KG1 (cell line): ENCODE results near the gene TPRN.

ENCODE experiments used
- DNase-seq: peaks from one replicate; lab custom pipeline; 2025; lab: John Stamatoyannopoulos, UW

Gene TPRN

DNA sequence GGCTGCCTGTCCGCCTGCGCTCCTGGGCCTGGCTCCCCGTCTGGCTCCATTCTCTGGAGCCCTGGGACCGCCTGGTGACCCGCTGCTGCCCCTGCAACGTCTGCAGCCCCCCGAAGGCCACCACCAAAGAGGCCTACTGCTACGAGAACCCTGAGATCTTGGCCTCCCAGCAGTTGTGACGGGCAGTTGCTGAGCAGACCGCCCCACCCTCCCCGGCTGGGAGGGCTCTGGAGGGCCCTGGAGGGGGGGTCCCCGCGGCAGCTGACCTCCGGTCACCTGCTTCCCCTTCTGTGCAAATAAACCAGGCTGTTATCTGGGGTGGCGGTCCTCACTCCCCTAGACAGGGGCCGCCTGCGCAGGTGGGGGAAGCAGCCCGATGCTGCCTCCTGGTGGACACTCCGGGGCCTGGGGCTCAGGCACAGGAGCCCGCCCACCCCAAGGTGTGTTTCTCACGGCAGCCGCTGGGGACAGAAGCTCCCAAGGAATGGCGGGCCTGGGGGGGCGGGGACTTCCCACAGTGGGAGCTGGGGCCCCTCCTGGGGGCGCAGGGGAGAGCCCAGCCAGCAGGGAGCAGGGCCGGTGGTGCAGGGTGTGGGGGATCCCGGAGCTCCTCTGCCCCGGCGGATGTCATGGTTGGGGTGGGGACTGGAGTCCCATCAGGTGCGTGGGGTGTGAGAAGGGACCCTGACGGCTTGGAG is 35.8 kb upstream of the TPRN start:
- peak; percentile 30 for DNase-seq

DNA sequence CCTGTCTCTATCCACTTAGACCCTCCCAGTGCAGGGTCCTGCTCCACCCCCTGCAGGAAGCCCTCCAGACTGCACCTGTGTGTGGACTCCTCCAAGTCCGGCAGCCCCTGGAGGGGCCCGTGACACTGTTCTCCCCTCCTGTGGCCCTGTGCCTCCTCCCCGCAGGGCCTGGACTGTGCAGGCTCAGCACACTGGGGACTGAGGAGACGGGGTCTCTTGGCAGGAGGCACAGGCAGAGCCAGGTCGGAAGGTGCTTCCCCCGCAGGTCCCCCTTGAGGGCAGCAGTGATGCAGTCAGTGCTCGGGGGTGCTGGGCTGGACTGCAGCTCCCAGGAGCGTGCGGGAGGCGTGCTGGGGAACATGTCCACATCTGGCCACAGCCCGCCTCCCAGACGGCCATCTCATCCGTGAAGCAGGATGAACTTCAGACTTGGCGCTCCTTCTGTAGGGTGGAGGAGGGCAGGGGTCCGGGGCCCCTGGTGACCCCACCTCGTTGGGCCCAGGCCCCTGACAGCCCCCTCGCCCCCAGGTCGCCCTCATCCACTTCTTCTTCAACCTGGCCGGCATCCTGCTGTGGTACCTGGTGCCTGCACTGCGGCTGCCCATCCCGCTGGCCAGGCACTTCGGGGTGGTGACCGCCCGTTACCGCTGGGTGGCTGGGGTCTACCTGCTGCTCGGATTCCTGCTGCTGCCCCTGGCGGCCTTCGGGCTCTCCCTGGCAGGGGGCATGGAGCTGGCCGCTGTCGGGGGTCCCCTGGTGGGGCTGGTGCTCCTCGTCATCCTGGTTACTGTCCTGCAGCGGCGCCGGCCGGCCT is 35.1 kb upstream of the TPRN start:
- no peak for DNase-seq

- no peak for DNase-seq
Measured at GRCh38 chr9:137234758-137235423, 34.4 kb upstream of the TPRN start.

DNA sequence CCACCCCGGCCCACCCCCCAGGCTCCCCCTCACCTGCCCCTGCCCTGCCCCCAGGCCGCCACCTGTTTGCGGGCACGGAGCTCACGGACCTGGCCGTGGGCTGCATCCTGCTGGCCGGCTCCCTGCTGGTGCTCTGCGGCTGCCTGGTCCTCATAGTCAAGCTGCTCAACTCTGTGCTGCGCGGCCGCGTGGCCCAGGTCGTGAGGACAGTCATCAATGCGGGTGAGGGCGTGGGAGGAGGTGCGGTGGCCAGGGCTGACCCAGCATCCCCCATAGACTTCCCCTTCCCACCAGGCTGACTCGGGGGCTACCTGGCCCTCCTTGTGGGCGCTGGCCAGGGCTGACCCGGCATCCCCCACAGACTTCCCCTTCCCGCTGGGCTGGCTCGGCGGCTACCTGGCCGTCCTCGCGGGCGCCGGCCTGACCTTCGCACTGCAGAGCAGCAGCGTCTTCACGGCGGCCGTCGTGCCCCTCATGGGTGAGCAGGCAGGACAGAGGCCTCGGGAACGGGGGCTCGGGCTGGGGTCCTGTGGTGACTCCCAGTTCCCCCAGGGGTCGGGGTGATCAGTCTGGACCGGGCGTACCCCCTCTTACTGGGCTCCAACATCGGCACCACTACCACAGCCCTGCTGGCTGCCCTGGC is 33.6 kb upstream of the TPRN start:
- DNase-seq, result no peak

DNA sequence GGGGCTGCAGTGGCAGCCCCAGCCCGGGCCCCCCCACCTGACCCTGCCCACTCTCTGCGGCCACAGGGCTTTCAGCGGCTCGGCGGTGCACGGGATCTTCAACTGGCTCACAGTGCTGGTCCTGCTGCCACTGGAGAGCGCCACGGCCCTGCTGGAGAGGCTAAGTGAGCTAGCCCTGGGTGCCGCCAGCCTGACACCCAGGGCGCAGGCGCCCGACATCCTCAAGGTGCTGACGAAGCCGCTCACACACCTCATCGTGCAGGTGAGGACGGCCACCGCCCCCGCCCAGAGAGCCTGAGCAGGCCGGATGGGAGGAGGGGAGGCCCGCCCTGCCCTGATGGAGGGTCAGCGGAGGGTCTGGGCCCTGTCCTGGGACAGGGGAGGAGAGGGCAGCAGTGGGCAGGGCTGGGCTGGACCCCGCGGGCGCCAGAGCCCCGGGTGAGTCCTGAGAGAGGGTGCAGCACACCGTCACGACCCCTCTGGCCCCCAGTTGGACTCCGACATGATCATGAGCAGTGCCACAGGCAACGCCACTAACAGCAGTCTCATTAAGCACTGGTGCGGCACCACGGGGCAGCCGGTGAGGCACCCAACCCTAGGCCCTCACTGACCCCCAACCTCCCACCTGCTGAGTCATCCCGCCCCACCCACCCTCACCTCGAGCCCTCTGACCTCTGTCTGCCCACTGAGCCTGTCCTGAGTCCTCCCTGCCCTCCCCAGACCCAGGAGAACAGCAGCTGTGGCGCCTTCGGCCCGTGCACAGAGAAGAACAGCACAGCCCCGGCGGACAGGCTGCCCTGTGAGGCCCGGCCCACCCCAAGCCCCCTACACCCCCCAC is 32.8 kb upstream of the TPRN start:
- no peak for DNase-seq

DNA sequence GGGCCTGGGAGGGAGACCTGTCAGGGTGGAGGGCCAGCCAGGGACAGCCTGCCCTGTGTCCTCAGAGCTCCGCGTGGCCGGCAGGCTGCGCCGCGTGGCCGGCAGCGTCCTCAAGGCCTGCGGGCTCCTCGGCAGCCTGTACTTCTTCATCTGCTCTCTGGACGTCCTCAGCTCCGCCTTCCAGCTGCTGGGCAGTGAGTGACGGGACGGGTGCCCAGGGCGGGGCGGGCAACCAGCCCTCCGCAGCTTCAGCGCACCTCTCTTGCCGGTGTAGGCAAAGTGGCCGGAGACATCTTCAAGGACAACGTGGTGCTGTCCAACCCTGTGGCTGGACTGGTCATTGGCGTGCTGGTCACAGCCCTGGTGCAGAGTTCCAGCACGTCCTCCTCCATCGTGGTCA is 32.0 kb upstream of the TPRN start:
- no peak for DNase-seq

DNA sequence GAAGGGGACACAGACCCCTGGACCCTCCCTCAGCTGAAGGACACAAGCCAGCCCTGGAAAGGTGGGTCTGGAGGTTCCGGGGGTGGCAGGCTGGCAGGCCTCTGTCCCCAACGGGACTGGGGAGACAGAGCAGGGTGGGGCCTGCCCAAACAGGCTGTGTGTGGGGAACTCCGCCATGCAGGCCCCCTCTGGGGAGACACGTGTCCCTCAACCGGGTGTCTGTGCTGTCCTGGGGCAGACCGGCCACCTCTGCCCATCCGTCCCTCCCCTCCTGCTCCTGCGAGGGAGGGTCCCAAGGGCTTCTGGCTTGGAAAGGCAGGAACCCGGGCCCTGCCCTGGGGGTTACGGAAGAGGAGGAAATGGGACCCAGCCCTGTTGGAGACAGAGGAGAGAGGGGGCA is 31.6 kb upstream of the TPRN start:
- no peak for DNase-seq

DNA sequence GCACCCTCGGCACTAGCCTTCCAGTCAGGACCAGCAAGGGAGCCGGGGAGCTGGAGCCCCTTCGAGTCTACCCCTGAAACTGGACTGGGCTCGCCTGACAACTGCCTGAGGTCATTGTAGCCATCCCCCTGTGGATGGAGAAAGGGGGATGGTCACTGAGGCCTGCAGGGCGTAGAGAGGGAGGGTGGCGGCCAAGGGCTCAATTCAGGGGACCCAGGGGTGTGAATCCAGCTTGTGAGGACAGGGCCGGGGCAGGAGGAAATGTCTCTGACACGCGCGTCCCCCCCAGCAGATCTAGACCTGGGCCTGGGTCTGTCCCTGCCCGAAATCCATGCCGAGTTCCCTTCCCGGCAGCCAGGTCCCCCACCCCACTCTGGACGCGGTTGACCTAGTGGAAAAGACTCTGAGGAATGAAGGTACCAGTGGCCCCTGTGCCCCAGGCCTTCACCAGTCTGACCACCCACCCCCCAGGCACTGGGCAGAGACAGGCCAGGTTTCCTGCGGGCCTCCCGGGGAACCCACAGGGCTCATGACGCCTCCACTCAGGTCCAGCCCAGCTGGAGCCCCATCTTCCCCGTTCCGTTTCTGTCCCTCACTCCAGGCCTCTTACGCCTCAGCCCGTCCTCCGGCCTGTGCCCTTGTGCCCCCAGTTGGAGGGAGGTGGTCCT is 31.0 kb upstream of the TPRN start:
- no peak for DNase-seq

DNA sequence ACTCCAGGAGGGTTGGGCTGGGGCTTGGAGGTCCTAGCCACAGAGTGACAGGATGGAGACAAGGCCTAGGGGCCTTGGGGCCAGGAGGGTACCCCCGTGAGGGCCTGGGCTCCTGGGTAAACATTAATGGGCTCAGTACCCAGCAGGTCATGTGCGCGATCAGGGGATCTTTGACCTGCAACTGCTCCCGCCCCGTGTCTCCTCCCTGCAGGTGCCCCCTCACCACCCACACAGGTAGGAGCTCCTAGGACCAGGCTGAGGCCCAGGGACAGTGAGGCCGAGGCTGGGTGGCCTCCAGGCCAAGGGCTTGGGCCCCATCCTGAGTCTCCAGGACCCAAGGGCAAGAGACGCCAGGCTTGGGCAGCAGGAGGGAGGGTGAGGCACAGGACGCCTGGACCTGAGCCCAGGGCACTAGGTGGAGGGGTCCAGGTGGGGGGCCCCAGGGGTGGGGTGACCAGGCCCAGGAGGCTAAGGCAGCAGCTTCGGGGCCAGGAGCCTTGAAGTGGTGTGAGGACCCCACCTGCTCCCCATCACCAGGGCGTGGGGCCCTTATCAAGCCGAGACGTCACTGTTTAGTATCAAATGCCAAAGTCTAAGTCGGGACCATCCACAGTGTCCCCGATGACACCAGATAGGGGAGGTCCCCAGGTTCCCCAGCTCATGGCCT is 30.3 kb upstream of the TPRN start, which contains the start of gene SLC34A3:
TSS of gene SLC34A3 (plus strand) at position 197 of the 667 bp plus-strand sequence. CDS start 802 bp downstream, outside the sequence.
- DNase-seq, result no peak

DNA sequence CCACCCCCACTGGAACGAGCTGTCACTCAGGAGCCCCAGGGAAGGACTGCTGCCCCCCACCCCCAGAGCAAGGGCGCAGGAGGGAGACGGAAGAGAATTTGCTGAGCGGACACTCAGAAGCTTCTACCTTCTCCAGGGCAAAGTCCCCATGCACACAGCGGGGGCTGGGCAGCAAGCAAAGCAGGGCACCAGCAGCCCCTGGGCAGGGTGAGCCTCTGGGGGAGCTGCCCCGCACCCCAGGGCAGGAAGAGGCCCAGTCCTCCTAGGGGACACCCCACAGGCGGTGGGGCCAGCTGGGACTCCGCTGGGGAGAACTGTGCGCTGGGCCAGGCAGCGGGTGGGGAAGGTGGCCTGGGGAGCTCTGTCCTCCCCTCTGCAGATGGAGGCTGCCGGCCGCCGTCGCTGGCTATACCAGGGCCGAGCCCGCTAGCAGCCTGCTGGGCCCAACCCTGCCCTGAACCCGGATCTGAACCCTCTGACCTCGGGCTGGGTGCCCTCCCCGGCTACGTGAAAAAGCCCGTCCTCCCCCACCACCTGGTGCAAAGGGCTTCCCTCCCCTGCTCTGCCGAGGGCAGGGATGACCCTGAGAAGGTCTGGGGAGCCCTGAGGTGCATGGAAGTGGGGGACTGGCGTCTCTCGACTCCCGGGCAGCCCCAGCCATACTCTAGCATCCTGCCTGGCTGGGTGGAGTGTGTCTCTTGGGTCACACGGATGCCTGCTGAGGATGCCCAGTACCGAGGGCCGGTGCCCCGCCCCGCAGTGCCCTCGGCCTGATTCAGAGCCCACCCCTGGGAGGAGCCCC is 29.6 kb upstream of the TPRN start:
- no peak for DNase-seq

- DNase-seq, result no peak
Measured at GRCh38 chr9:137228968-137229896, 28.7 kb upstream of the TPRN start.

- DNase-seq, result no peak
Measured at GRCh38 chr9:137228506-137228967, 28.0 kb upstream of the TPRN start.

DNA sequence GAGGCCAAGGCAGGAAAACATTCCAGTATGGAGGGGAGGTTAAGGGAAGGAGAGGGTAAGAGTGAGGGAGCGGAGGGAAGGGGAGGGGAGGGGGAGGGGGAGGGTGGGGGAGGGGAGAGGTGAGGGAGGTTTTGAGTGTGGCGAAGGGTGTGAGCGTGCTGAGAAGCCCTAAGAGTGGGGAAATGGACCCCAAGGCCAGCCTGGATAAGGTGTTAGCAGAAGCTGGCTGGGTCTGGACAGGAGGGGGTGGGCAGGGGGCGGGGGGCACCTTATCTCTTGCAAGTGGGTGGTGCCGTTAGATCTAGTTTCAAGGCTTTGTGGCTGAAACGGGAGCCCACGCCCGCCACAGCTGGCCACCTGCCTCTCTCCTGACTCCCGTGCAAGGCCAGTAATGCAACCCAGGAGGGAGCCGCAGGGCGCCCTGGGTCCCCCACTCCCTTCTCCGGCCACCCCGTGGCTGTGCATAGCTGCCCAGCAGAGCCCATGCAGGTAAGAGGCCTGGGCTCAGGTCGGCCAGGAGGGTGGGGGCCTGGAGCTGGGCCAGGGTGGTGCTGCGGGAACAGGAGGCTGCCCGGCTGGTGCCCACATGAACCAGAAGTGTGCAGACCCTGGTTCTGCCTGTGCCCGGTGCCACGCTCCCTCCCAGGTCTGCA is 27.4 kb upstream of the TPRN start:
- no peak for DNase-seq

- peak; percentile 76 for DNase-seq
Measured at GRCh38 chr9:137227054-137227852, 26.7 kb upstream of the TPRN start, which contains the start of gene RNF224. TSS of gene RNF224 (plus strand) at chr9:137227502. CDS start at chr9:137228336, 834 bp downstream.

DNA sequence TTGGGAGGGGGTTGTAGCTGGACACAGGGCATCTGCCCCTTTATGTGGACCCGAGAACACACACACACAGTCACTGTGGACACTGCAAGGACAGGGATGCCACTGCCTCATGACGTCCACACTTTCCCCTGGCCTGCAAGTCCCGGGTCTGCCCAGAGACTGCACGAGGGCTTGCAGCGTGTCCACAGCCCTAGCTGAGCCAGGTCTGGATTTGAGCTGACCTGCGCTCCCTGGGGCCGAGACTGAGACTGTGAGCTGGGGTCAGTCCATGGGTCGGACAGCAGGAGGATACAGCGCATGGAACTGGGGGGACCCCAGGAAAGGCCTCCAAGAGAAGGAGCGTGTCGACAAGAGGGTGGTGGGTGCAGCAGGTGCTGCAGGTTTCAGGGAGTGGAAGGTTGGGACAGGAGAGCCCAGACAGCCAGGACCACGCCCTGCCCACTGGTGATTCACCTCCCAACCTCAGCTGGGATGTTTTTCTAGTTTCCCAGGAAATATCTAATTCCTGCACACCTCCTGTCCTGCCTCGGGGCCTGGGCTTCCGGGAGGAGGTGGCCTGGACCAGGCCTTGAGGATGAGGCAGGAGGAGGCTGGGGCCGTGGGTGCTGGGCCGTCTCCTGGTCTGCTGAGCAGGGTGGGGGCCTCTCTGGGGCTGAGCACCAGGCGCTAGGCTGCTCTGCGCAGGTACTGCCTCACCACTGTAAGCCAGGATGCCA is 26.0 kb upstream of the TPRN start:
- no peak for DNase-seq

GRCh38 chr9:137225699-137226331 is 25.3 kb upstream of the TPRN start:
- no peak for DNase-seq
